ENCODE measurements around the gene CDX2.
"Not testable (repeated sequence)": the region's sequence is repeated elsewhere in the genome, so short reads cannot be mapped to it uniquely, and the experiment has no call there.

Gene CDX2

GRCh38 chr13:27969082-27969865 lies at the start of gene CDX2:
Gene CDX2, minus strand, starts transcription at chr13:27969315. Its CDS starts 309 bp downstream, at chr13:27969006.
- no peak for DNase-seq
- Mint-ChIP-seq H3K27ac (peak within 1 kb of the TSS; percentile 56), H3K9me3 (no peaks in the 10 kb centered on the region), H3K4me1 (peaks cover 3% of the 10 kb centered on the region), H3K36me3 (no peaks in the 10 kb centered on the region), H3K4me3 (peak within 1 kb of the TSS; percentile 44), H3K27me3 (peaks cover 100% of the 10 kb centered on the region)
- CTCF ChIA-PET, result interaction anchor here (1.2 kb wide), 1 partner anchor 142 kb away, joined by 3 read pairs; no protein-coding TSS in a partner anchor

GRCh38 chr13:28014301-28014700 lies 45.2 kb upstream of the CDX2 start:
- peaks cover 2% of the 10 kb centered on the region for H3K4me1 Mint-ChIP-seq
- H3K9me3 Mint-ChIP-seq, result no peaks in the 10 kb centered on the region
- H3K27ac Mint-ChIP-seq, result no peak overlapping the region
- H3K27me3 Mint-ChIP-seq, result peaks cover 10% of the 10 kb centered on the region
- H3K4me3 Mint-ChIP-seq, result no peak overlapping the region
- H3K36me3 Mint-ChIP-seq, result no peaks in the 10 kb centered on the region
- CTCF ChIA-PET, result no interaction called here
- DNase-seq, result no peak

GRCh38 chr13:28013482-28013881 lies 44.4 kb upstream of the CDX2 start:
- no peak overlapping the region for H3K27ac Mint-ChIP-seq

GRCh38 chr13:28012896-28013295 lies 43.8 kb upstream of the CDX2 start:
- Mint-ChIP-seq H3K4me1 (peaks cover 2% of the 10 kb centered on the region), H3K36me3 (no peaks in the 10 kb centered on the region), H3K27ac (no peak overlapping the region), H3K27me3 (peaks cover 10% of the 10 kb centered on the region), H3K4me3 (no peak overlapping the region), H3K9me3 (no peaks in the 10 kb centered on the region)
- CTCF ChIA-PET, result no interaction called here
- no peak for DNase-seq

More at GRCh38 chr13:28013482-28013881, 44.4 kb upstream of the CDX2 start:
- H3K27me3 Mint-ChIP-seq, result peaks cover 10% of the 10 kb centered on the region
- peaks cover 2% of the 10 kb centered on the region for H3K4me1 Mint-ChIP-seq
- no peaks in the 10 kb centered on the region for H3K36me3 Mint-ChIP-seq
- DNase-seq, result no peak
- H3K4me3 Mint-ChIP-seq, result no peak overlapping the region
- H3K9me3 Mint-ChIP-seq, result no peaks in the 10 kb centered on the region
- CTCF ChIA-PET, result no interaction called here

GRCh38 chr13:28012383-28012782 lies 43.3 kb upstream of the CDX2 start:
- Mint-ChIP-seq H3K27ac (no peak overlapping the region), H3K4me1 (peaks cover 2% of the 10 kb centered on the region), H3K9me3 (no peaks in the 10 kb centered on the region), H3K4me3 (no peak overlapping the region), H3K36me3 (no peaks in the 10 kb centered on the region), H3K27me3 (peaks cover 10% of the 10 kb centered on the region)
- no peak for DNase-seq
- CTCF ChIA-PET, result no interaction called here

GRCh38 chr13:28010046-28010445 lies 40.9 kb upstream of the CDX2 start:
- no peaks in the 10 kb centered on the region for H3K9me3 Mint-ChIP-seq
- H3K4me1 Mint-ChIP-seq, result peaks cover 2% of the 10 kb centered on the region
- no peak overlapping the region for H3K27ac Mint-ChIP-seq
- H3K36me3 Mint-ChIP-seq, result no peaks in the 10 kb centered on the region
- peaks cover 10% of the 10 kb centered on the region for H3K27me3 Mint-ChIP-seq
- CTCF ChIA-PET, result no interaction called here
- no peak overlapping the region for H3K4me3 Mint-ChIP-seq
- DNase-seq, result no peak

GRCh38 chr13:28005016-28005415 lies 35.9 kb upstream of the CDX2 start:
- DNase-seq, H3K36me3 Mint-ChIP-seq, H3K4me3 Mint-ChIP-seq, H3K27me3 Mint-ChIP-seq, H3K9me3 Mint-ChIP-seq, H3K4me1 Mint-ChIP-seq, H3K27ac Mint-ChIP-seq, CTCF ChIA-PET: not testable (repeated sequence)

GRCh38 chr13:28002886-28003698 lies 34.0 kb upstream of the CDX2 start:
- Mint-ChIP-seq H3K27ac (no peak overlapping the region), H3K4me3 (no peak overlapping the region), H3K36me3 (no peaks in the 10 kb centered on the region), H3K9me3 (no peaks in the 10 kb centered on the region), H3K27me3 (no peaks in the 10 kb centered on the region), H3K4me1 (no peaks in the 10 kb centered on the region)
- CTCF ChIA-PET, result no interaction called here
- no peak for DNase-seq

- CTCF ChIA-PET, result no interaction called here
- Mint-ChIP-seq H3K4me1 (no peaks in the 10 kb centered on the region), H3K36me3 (no peaks in the 10 kb centered on the region), H3K4me3 (no peak overlapping the region), H3K27ac (no peak overlapping the region), H3K9me3 (no peaks in the 10 kb centered on the region), H3K27me3 (no peaks in the 10 kb centered on the region)
- no peak for DNase-seq
Observed at GRCh38 chr13:28001837-28002473, 32.8 kb upstream of the CDX2 start.

GRCh38 chr13:28001049-28001448 lies 31.9 kb upstream of the CDX2 start:
- CTCF ChIA-PET, result interaction anchor here (0.5 kb wide), 1 partner anchor 124 kb away, joined by 3 read pairs; no protein-coding TSS in a partner anchor
- Mint-ChIP-seq H3K4me3 (no peak overlapping the region), H3K4me1 (no peaks in the 10 kb centered on the region), H3K27me3 (no peaks in the 10 kb centered on the region), H3K36me3 (no peaks in the 10 kb centered on the region), H3K9me3 (no peaks in the 10 kb centered on the region), H3K27ac (no peak overlapping the region)
- DNase-seq, result no peak

- no peaks in the 10 kb centered on the region for H3K27me3 Mint-ChIP-seq
- no peak overlapping the region for H3K4me3 Mint-ChIP-seq
- H3K27ac Mint-ChIP-seq, result no peak overlapping the region
- no peak for DNase-seq
- H3K9me3 Mint-ChIP-seq, result no peaks in the 10 kb centered on the region
- CTCF ChIA-PET, result interaction anchor here (0.5 kb wide), 1 partner anchor 125 kb away, joined by 3 read pairs; no protein-coding TSS in a partner anchor
- no peaks in the 10 kb centered on the region for H3K4me1 Mint-ChIP-seq
- no peaks in the 10 kb centered on the region for H3K36me3 Mint-ChIP-seq
Observed at GRCh38 chr13:28000567-28000966, 31.5 kb upstream of the CDX2 start.

- Mint-ChIP-seq H3K4me3 (no peak overlapping the region), H3K27ac (no peak overlapping the region), H3K27me3 (no peaks in the 10 kb centered on the region), H3K4me1 (no peaks in the 10 kb centered on the region), H3K36me3 (no peaks in the 10 kb centered on the region), H3K9me3 (no peaks in the 10 kb centered on the region)
- CTCF ChIA-PET, result interaction anchor here (1.4 to 2.1 kb wide), 2 partner anchors 14 to 168 kb away, joined by 5 to 6 read pairs; no protein-coding TSS in a partner anchor
- DNase-seq, result peak; percentile 53
Observed at GRCh38 chr13:27997904-27998522, 28.9 kb upstream of the CDX2 start.

GRCh38 chr13:27991881-27992280 lies 22.8 kb upstream of the CDX2 start:
- no peak for DNase-seq
- CTCF ChIA-PET, result no interaction called here
- H3K9me3 Mint-ChIP-seq, result no peaks in the 10 kb centered on the region
- peaks cover 6% of the 10 kb centered on the region for H3K27me3 Mint-ChIP-seq
- no peak overlapping the region for H3K4me3 Mint-ChIP-seq
- H3K27ac Mint-ChIP-seq, result no peak overlapping the region
- H3K36me3 Mint-ChIP-seq, result no peaks in the 10 kb centered on the region
- H3K4me1 Mint-ChIP-seq, result no peaks in the 10 kb centered on the region

GRCh38 chr13:27988520-27988919 lies 19.4 kb upstream of the CDX2 start, which contains the start of gene URAD:
Gene URAD, minus strand, starts transcription at chr13:27988693. Its CDS starts 56 bp downstream, at chr13:27988637.
- H3K4me3 Mint-ChIP-seq, result no peak within 1 kb of the TSS
- no peaks in the 10 kb centered on the region for H3K9me3 Mint-ChIP-seq
- no peaks in the 10 kb centered on the region for H3K36me3 Mint-ChIP-seq
- H3K27ac Mint-ChIP-seq, result no peak within 1 kb of the TSS
- H3K27me3 Mint-ChIP-seq, result peaks cover 16% of the 10 kb centered on the region
- no peak for DNase-seq
- no peaks in the 10 kb centered on the region for H3K4me1 Mint-ChIP-seq
- CTCF ChIA-PET, result no interaction called here

Measured in activated naive CD4-positive, alpha-beta T cell treated with anti-CD3 and anti-CD28 coated beads, Interleukin-2, amount 10 ng/mL, durations not matched to agents 7 days and 5 days (primary cell).